Right ventricle myocardium inferior (tissue), 1 donor: ENCODE data around the gene MRPL10. TPM values are rescaled to one million over a fixed set of nuclear protein-coding genes. Genes with fewer than 3 reads are reported as not detected.
A peak's percentile ranks its signal among the peaks of the same experiment; 100 is the strongest.

Experiments used
- ATAC-seq: fragments of 200-7000 bp; cut with Tn5 transposase; one replicate; pipeline ENCODE4 v1.9.1; 2020; ENCODE audit warnings: mild to moderate bottlenecking, moderate library complexity
- DNase-seq: peaks from one replicate; pipeline ENCODE4 v3.0.0; 2021; ENCODE audit errors: missing footprints
- intact Hi-C: fragments of 100-400 bp; cut with DNase I; formaldehyde crosslinking; loops from one replicate; pipeline ENCODE4 v1.11.0; 2022
- long read RNA-seq: library from polyadenylated mRNA; unstranded; transcript quantifications from one replicate; pipeline ENCODE4 v2.0.0, GENCODE V29; 2021
- total RNA-seq: library from RNA; stranded (reverse); fragmentation: NEBNext Ultra II Directional; extraction: Animal tissue kit (Norgen Biotek cat#: 25700); gene quantifications from one replicate; pipeline ENCODE4 v1.2.1, GENCODE V29; 2021
- donor health status: DM: no; HTN: yes; CAD: no; lungs with severe emphysema.

Gene MRPL10
- 54.9 TPM for total RNA-seq
- long read RNA-seq, transcript MRPL10-202 (5 exons, 1,725 nt) = major isoform, 20 of 43 reads
- long read RNA-seq, transcript MRPL10-203 (6 exons, 1,622 nt) = minor isoform, 6 of 43 reads
- long read RNA-seq, partial matches to known transcripts = 14 of 43 reads
- long read RNA-seq, other reads (novel, unspliced or antisense) = 3 of 43 reads

- intact Hi-C loops = no loop called here
- peak; percentile 96 for ATAC-seq
- peak; percentile 96 for DNase-seq
Measured at GRCh38 chr17:47831003-47831933, at the start of gene MRPL10, which contains the start of gene LRRC46. Gene MRPL10, minus strand, starts transcription at chr17:47831541. Its CDS starts 30 bp downstream, at chr17:47831511. Gene LRRC46, plus strand, starts transcription at chr17:47831670. Its CDS starts 320 bp downstream, at chr17:47831990.

DNA sequence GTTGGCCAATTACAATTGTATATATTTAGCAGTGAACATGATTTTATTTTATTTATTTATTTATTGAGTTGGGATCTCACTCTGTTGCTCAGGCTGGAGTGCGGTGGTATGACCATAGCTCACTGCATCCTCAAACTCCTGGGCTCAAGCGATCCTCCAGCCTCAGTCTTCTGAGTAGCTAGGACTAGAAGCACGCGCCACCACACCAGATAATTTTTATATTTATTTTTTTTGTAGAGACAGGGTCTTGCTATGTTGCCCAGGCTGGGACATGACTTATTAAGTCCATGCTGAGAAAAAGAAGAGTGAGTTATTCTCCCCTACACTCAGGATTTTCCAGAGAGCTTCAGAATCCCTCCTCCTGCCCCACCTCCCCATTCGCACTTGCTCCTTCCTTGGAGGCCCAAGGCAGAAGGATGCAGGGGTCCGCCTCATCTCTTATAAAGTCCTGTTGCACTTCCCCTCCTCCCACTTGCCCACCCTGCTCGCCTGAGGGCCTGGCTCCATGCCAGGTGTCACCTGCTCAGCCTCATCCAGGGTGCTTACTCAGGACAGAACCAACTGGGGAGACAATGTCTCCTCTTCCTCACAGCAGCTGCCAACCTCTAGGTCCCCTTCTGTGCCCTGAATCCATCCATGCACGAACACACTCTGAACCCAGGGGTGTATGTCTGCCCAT lies 48.6 kb upstream of the MRPL10 start:
- DNase-seq = no peak
- intact Hi-C loops = no loop called here
- ATAC-seq = no peak

DNA sequence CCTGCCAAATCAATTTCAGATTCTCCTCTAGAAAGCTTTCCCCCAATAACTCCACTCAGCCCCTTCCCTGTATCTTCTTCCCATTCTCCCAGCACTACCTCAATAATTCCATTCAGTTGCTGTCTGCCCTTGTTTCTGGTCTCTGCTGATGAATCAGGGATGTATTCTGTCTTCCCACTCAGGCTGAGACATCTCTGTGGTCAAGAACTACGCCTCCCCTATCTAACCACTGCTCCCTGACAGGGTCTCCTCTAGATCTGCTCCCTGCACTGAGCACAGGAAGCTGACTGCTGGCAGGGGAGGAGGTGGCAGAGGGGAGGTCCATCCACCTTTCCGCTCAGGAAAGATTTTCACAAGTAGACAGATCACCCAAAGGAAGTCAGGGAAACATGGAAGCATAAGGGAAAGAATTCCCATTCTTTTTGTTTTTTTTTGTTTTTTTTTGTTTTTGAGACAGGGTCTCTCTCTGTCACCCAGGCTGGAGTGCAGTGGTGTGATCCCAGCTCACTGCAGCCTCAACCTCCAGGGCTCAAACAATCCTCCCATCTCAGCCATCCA lies 47.8 kb upstream of the MRPL10 start:
- intact Hi-C loops = no loop called here
- DNase-seq (no peak), ATAC-seq (no peak)

DNA sequence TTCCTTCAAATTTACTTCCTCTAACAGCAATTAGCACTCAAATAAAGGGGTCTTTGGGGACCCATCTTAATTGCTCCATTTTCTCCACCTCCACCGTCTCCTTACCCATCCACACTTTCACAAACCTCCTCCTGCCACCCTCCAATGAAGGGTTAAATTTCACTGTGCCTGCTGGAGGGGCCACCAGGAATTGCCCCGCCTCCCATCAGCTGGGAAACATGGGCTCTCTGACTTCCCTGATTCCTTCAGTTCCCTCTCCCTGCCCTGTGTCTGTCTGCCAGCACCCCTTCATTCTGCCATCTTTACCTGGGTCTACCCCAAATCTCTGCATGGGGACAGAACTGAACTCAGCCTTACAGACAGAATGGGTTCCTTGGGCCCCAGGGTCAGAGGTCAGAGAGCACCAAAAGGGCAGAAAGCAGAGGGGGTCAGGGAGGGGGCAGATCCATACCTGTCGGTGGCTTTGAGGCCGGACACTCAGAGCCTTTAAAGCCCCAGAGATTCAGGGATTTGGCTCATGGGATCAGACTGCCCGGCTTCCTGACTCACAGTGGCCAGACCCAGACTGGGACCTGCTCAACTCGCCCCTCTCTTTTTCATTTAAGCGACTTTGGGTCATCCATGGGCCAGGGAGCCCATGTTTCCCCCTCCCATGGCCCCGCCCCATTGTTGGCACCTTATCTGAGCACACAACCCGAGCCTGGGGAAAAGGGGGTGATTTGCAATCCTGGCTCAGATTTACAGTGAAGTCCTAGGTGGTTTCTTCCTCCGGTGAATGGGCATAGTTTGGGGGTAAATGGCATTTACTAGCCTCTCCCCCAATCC lies 47.1 kb upstream of the MRPL10 start:
- DNase-seq = no peak
- intact Hi-C loops = no loop called here
- no peak for ATAC-seq

DNA sequence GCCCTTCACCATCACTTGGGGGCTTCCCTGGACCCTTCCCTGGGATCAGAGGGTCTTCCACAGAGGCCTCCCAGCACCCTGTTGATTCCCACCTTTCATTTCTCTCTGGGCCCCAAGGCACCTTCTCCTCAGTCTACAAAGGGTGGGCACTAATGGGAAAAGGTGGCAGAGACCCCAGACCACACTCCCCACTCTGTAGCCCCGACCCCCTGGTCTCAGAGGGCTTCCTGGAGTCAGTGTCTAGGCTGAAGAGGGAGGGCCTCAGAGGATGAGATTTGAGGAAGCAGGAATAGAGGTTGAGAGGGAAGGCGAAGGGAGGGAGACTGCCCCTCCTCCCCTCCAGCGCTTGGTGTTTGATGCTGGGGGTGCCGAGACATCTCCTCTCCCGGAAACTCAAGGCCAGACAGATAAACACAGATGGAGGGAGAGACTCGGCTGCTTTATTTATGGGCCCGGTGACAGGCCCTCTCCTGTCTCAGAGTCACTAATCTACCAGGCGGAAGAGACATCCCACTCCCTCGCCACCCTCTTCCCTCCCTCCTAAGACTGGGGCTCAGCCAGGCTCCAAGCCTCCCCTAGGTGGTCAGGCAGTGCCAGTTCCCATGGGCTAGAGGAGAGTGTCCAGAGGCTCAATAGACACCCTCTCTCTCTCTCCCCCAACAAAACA lies 46.2 kb upstream of the MRPL10 start:
- intact Hi-C loops = no loop called here
- ATAC-seq = peak; percentile 23
- no peak for DNase-seq

- intact Hi-C loops = no loop called here
- ATAC-seq = no peak
- DNase-seq = no peak
Measured at GRCh38 chr17:47875011-47875985, 44.0 kb upstream of the MRPL10 start.

- DNase-seq (no peak), ATAC-seq (no peak)
- intact Hi-C loops = no loop called here
Measured at GRCh38 chr17:47873200-47874090, 42.1 kb upstream of the MRPL10 start.

GRCh38 chr17:47872651-47873161 lies 41.4 kb upstream of the MRPL10 start:
- intact Hi-C loops = no loop called here
- no peak for DNase-seq
- ATAC-seq = no peak

DNA sequence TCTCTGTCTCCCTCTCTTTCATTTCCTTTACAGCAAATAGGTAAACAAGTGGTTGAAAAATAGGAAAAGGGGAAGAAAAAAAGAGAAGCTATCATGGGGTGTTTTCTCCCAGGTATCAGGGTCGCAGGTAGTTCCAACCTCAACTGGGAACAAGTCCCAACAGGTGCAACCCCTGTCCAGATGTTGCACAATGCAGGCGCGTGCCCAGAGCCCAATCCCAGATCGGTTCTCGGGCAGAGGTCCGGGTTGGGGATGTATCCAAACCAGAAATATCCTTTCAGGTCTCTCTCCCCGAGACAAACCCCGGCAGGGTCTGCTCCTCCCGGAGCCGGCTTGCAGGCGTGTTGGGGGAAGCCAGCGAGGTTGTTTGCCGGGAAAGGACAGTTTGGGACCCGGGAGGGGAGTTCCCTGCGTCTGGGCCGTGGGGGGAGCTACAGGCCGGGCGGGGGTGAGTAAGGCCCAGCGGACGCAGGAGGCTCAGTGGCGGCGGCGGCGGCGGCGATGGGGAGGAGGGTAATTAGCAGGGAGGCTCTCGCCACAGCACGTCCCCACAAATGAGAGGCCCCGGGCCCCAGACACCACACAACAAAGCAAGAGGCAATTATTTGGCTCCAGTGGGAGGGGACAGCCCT lies 40.8 kb upstream of the MRPL10 start:
- DNase-seq (no peak), ATAC-seq (no peak)
- intact Hi-C loops = no loop called here

- intact Hi-C loops = no loop called here
Measured at GRCh38 chr17:47871048-47871447, 39.7 kb upstream of the MRPL10 start.

GRCh38 chr17:47870056-47870455 lies 38.7 kb upstream of the MRPL10 start:
- no peak for DNase-seq
- ATAC-seq = no peak

More at GRCh38 chr17:47871048-47871447, 39.7 kb upstream of the MRPL10 start:
- ATAC-seq = no peak
- DNase-seq = no peak

GRCh38 chr17:47869114-47869513 lies 37.8 kb upstream of the MRPL10 start:
- ATAC-seq (no peak), DNase-seq (no peak)
- intact Hi-C loops = no loop called here

More at GRCh38 chr17:47870056-47870455, 38.7 kb upstream of the MRPL10 start:
- intact Hi-C loops = no loop called here

- DNase-seq (no peak), ATAC-seq (no peak)
- intact Hi-C loops = no loop called here
Measured at GRCh38 chr17:47867813-47868533, 36.6 kb upstream of the MRPL10 start.

DNA sequence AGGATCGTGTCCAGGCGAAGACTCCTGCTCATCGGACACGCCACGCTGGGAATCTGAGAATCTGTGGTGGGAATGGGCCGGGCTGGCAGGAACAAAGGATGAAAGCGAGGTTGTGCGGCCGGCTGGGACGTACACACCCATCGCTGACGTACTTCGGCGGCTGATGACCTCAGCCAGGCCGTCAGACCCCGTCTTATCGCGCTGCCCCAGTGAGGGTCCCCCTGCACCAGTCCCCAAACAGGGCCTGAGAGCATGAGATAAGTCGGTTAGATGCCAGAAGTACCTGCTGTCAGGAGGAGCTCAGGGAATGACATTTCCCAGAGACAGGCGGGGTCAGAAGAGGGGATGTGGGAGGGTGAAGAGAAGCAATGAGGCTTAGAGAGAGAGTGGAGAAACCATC lies 35.6 kb upstream of the MRPL10 start:
- intact Hi-C loops = no loop called here
- DNase-seq (no peak), ATAC-seq (peak; percentile 67)

- intact Hi-C loops = no loop called here
- DNase-seq (no peak), ATAC-seq (no peak)
Measured at GRCh38 chr17:47864791-47865216, 33.5 kb upstream of the MRPL10 start.
